ENCODE data around the gene NDST4. TPM values are rescaled to one million over a fixed set of nuclear protein-coding genes. Genes with fewer than 3 reads are reported as not detected.

NDST4 gene
- total RNA-seq, 1 donor from 2014 or later, result 5.6 TPM

DNA sequence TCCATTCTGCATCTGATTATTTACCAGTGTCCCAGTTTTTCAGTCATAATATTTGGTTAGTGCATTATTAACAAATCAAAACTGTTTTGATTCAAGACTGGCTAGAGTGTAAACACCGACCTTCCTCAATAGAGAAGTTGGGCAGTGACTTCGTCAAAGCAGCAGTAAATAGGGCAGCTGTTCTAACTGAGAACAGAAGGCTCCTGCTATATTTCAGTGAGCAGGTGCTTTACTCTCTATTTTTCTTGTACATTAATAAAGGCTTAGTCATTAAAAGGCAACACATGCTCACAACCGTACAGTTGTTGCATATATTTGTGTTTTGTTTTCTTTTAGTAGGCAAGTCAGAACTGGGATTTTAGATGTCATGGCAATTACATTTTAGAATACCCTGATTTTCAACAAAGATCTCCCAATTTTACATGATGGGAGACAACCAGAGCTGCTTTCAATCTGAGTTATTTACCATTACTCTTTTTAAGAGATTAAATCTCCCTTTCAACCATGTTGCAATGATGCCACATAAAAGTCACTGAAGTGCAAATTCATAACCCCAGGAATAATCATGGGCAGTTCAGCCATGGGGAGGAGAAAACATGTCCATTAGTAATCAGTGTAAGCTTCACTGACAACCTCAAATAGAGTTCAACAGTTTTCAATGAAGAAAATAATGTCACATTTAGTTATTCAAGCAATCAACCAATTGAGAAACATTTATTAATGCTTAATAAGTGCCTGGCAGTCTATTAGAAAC lies 233.3 kb downstream of the NDST4 start:
- DNase-seq, result no peak
- H3K4me3 Mint-ChIP-seq (ENCODE audit: unreplicated experiment), result peak overlapping the region; percentile 13
- no peaks in the 10 kb centered on the region for H3K9me3 Mint-ChIP-seq (ENCODE audit: unreplicated experiment)

DNA sequence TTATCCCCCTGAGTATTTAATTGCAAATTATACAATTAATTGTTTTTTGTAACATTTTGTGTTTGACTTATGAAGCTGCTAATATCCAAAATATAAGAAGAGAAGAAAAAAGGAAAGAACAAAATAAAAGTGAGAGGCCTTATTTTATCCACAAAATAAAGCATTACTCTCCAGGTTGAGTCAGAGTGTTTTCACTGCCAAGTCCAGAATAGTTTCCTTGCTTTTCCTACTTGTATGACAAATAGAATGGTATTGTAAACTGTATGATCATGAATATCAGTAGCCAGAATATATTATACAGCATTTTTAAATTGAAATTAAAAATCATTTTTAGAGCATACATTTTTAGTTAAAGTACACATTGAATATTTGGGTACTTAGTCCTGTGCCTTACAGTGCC lies 237.8 kb downstream of the NDST4 start:
- no peak for DNase-seq
- Mint-ChIP-seq H3K36me3 (ENCODE audit: unreplicated experiment) (no peaks in the 10 kb centered on the region), H3K4me3 (ENCODE audit: unreplicated experiment) (no peak overlapping the region), H3K4me1 (ENCODE audit: low read depth, unreplicated experiment) (peaks cover 21% of the 10 kb centered on the region), H3K27me3 (ENCODE audit: unreplicated experiment) (no peaks in the 10 kb centered on the region), H3K27ac (ENCODE audit: unreplicated experiment) (no peak overlapping the region), H3K9me3 (ENCODE audit: unreplicated experiment) (no peaks in the 10 kb centered on the region)
- TF ChIP-seq CTCF (IDR thresholded peaks at IDR 0.05; ENCODE audit: partially characterized antibody, unreplicated experiment), result no peak

More for the DNA sequence above, 233.3 kb downstream of the NDST4 start:
- H3K27ac Mint-ChIP-seq (ENCODE audit: unreplicated experiment), result peak overlapping the region; percentile 78
- H3K27me3 Mint-ChIP-seq (ENCODE audit: unreplicated experiment), result no peaks in the 10 kb centered on the region
- H3K36me3 Mint-ChIP-seq (ENCODE audit: unreplicated experiment), result no peaks in the 10 kb centered on the region
- peaks cover 27% of the 10 kb centered on the region for H3K4me1 Mint-ChIP-seq (ENCODE audit: low read depth, unreplicated experiment)
- no peak for TF ChIP-seq CTCF (IDR thresholded peaks at IDR 0.05; ENCODE audit: partially characterized antibody, unreplicated experiment)

GRCh38 chr4:114874321-114874720 lies 239.1 kb downstream of the NDST4 start:
- Mint-ChIP-seq H3K4me1 (ENCODE audit: low read depth, unreplicated experiment) (peaks cover 20% of the 10 kb centered on the region), H3K27me3 (ENCODE audit: unreplicated experiment) (no peaks in the 10 kb centered on the region), H3K4me3 (ENCODE audit: unreplicated experiment) (no peak overlapping the region), H3K9me3 (ENCODE audit: unreplicated experiment) (no peaks in the 10 kb centered on the region), H3K27ac (ENCODE audit: unreplicated experiment) (no peak overlapping the region), H3K36me3 (ENCODE audit: unreplicated experiment) (no peaks in the 10 kb centered on the region)
- no peak for TF ChIP-seq CTCF (IDR thresholded peaks at IDR 0.05; ENCODE audit: partially characterized antibody, unreplicated experiment)
- no peak for DNase-seq

DNA sequence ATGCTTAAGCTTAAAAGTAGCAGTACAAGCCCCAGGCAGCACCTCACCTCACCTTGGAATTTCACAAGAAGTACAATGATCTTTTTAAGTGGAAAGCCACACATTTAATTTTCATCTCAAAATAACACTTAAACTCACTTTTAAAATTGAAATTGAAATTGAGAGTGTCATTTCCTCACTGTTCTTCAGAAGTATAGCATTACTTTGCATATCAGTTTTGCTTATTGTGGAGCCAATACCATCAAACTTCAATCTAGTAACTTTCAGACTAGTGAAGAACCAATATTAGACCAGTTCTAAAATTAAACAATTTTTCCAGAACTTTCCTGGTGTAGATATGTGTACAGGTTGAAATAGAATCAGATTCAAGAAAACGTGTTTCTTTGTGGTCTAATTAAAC lies 242.4 kb downstream of the NDST4 start:
- Mint-ChIP-seq H3K4me3 (ENCODE audit: unreplicated experiment) (no peak overlapping the region), H3K4me1 (ENCODE audit: low read depth, unreplicated experiment) (peaks cover 16% of the 10 kb centered on the region), H3K36me3 (ENCODE audit: unreplicated experiment) (no peaks in the 10 kb centered on the region), H3K27ac (ENCODE audit: unreplicated experiment) (no peak overlapping the region), H3K27me3 (ENCODE audit: unreplicated experiment) (no peaks in the 10 kb centered on the region), H3K9me3 (ENCODE audit: unreplicated experiment) (no peaks in the 10 kb centered on the region)
- DNase-seq, result no peak
- TF ChIP-seq CTCF (IDR thresholded peaks at IDR 0.05; ENCODE audit: partially characterized antibody, unreplicated experiment), result no peak

DNA sequence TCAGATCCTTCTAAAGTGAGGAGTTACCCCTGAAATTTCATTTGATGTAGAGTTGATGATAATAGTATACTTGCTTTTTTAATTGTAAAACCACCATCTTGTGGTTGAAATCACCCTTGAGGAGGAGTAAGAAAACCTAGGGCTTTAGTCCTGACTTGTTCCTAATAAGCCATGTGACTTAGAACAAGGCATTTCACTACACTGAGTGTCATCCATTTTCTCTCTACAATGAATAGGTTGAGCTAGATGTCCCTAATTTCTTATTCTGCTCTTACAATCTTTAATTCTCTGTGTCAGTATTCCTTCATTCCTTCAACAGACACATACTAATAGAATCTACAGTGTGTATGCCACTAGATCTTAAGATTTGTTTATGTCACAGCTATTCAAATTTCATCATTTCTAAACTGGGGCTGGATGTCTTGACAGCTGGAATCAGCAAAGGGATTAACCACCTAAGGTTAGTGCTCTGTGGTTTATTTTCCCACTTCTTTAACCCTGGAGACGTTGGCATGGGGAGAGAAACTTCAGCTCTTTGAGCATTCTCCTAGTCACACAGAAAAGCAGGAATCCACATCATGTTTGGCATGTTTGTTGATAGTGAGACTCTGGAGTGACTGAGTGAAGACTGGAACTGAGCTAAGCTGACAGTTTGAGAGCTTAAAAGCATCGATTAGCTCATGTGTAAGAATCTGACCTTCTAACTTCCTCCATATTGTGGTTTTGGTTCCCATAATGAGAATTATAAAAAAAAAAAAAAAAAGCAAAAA lies 246.3 kb downstream of the NDST4 start:
- no peaks in the 10 kb centered on the region for H3K9me3 Mint-ChIP-seq (ENCODE audit: unreplicated experiment)
- DNase-seq, result no peak
- peaks cover 16% of the 10 kb centered on the region for H3K4me1 Mint-ChIP-seq (ENCODE audit: low read depth, unreplicated experiment)
- no peaks in the 10 kb centered on the region for H3K36me3 Mint-ChIP-seq (ENCODE audit: unreplicated experiment)
- TF ChIP-seq CTCF (IDR thresholded peaks at IDR 0.05; ENCODE audit: partially characterized antibody, unreplicated experiment), result no peak
- H3K27ac Mint-ChIP-seq (ENCODE audit: unreplicated experiment), result no peak overlapping the region
- no peaks in the 10 kb centered on the region for H3K27me3 Mint-ChIP-seq (ENCODE audit: unreplicated experiment)
- no peak overlapping the region for H3K4me3 Mint-ChIP-seq (ENCODE audit: unreplicated experiment)

All from glutamatergic neuron (in vitro differentiated cells).